Spleen (tissue), 13 donors: ENCODE results near the gene RERGL. TPM values are rescaled to one million over a fixed set of nuclear protein-coding genes. Genes with fewer than 3 reads are reported as not detected.

Experiments
- DNase-seq: peaks from one replicate; pipeline ENCODE4 v3.0.0-alpha.2; 2020
- H3K27ac ChIP-seq, 8 donors: fragments of 200-600 bp; sonication (generic) in 7 of 8; 1 replicate in 4 of 8; 2 replicates in 4 of 8; pipeline versions ENCODE4 v1.5.0 to v1.8.0; 2016 to 2021; ENCODE audit warnings: inconsistent platforms in 4 of 8, mild to moderate bottlenecking in 4 of 8, moderate library complexity in 1 of 8
- H3K27me3 ChIP-seq, 7 donors: fragments of 200-600 bp; sonication (generic) in 6 of 7; replicated peaks in 1 of 7; 1 replicate in 4 of 7; 2 replicates in 3 of 7; pipeline versions ENCODE4 v1.5.0 to v1.8.0; 2016 to 2021; ENCODE audit warnings: inconsistent platforms in 3 of 7, mild to moderate bottlenecking in 1 of 7
- H3K36me3 ChIP-seq, 6 donors: fragments of 200-600 bp; sonication (generic) in 5 of 6; 1 replicate in 4 of 6; 2 replicates in 2 of 6; pipeline versions ENCODE4 v1.5.0 to v1.8.0; 2016 to 2021; ENCODE audit warnings: inconsistent platforms in 2 of 6
- H3K4me1 ChIP-seq, 6 donors: fragments of 200-600 bp; sonication (generic) in 5 of 6; 1 replicate in 3 of 6; 2 replicates in 3 of 6; pipeline versions ENCODE4 v1.5.0 to v1.8.0; 2016 to 2021; ENCODE audit warnings: inconsistent platforms in 3 of 6
- H3K4me3 ChIP-seq, 8 donors: fragments of 200-600 bp; sonication (generic) in 7 of 8; 1 replicate in 4 of 8; 2 replicates in 4 of 8; pipeline versions ENCODE4 v1.5.0 to v1.8.0; 2016 to 2021; ENCODE audit warnings: inconsistent platforms in 4 of 8, mild to moderate bottlenecking in 4 of 8, moderate library complexity in 2 of 8
- H3K9me3 ChIP-seq, 8 donors: fragments of 200-600 bp; sonication (generic) in 7 of 8; 1 replicate in 4 of 8; 2 replicates in 4 of 8; pipeline versions ENCODE4 v1.5.0 to v1.8.0; 2016 to 2021; ENCODE audit warnings: inconsistent platforms in 4 of 8
- POLR2A ChIP-seq, 3 donors: fragments of 450-650 bp; IDR thresholded peaks; one replicate each; pipeline ENCODE4 v1.5.1; 2017; ENCODE audit warnings: antibody characterized with exemption in 3 of 3, mild to moderate bottlenecking in 1 of 3
- POLR2AphosphoS5 ChIP-seq, 3 donors: sonication (generic); formaldehyde crosslinking; IDR thresholded peaks; one replicate each; pipeline ENCODE4 v1.5.1; 2017; ENCODE audit warnings: antibody characterized with exemption in 3 of 3
- WGBS, 5 donors: extraction: QIAGEN DNeasy Blood & Tissue Kit in 3 of 5; methylation state at CpG; one replicate each; pipeline versions ENCODE4 v1.1.5 to v1.1.7; 2013 to 2018; 5-methylcytosine and 5-hydroxymethylcytosine counted together
- intact Hi-C: fragments of 100-400 bp; cut with DNase I; formaldehyde crosslinking; loops from one replicate; pipeline ENCODE4 v1.15.0; 2023; ENCODE audit warnings: low total_unique reads
- long read RNA-seq, 2 donors: transcript quantifications; one replicate each; lab custom pipeline, GENCODE V29; 2026
- polyA plus RNA-seq, 3 donors: library from polyadenylated mRNA; stranded (reverse); fragments of 200-250 nt; gene quantifications; one replicate each; pipeline ENCODE4 v1.2.1, GENCODE V29; 2013
- total RNA-seq, 7 donors: library from RNA; depleted of rRNA in 3 of 7; stranded (reverse); fragments of >200 nt in 3 of 7; fragmentation: NEBNext Ultra II Directional in 4 of 7; extraction: Animal tissue kit (Norgen Biotek cat#: 25700) in 4 of 7; gene quantifications; one replicate each; pipeline versions ENCODE4 v1.1.0 to v1.2.1, GENCODE V29; 2016 to 2021
- TF ChIP-seq, protein P1 (sequence below), 11 experiments: fragments of 200-600 bp in 7 of 11; fragments of 450-650 bp in 4 of 11; sonication (generic) in 4 of 11; IDR thresholded peaks in 8 of 11; conservative IDR thresholded peaks in 3 of 11; 1 replicate in 7 of 11; 2 replicates in 4 of 11; pipeline versions ENCODE4 v1.4.0 to v1.8.0; 2016 to 2021; ENCODE audit warnings: antibody characterized with exemption in 11 of 11, inconsistent platforms in 4 of 11, mild to moderate bottlenecking in 1 of 11
- donor health status: healthy with polysubstance abuse.
- donor health status: DM: no; HTN: no; CAD: no; lungs with moderate emphysema.
- donor health status: DM: no; HTN: no; CAD: no.
- donor health status: Bipolar disorder and iron deficiency.
- donor health status: healthy.
- donor health status: DM: no; HTN: no; CAD: no.
- donor health status: DM: yes; HTN: yes; CAD: no.

The RERGL gene
- total RNA-seq (1 to 10 TPM in 2 of 7 donors, under 1 TPM in 4, not detected in 1; 0.30 to 2.8 (median 0.74) TPM), polyA plus RNA-seq (1 to 10 TPM; 3.5 to 8.6 (median 5.0) TPM)
- long read RNA-seq, donor 1: 0 reads
- long read RNA-seq, donor 2: 0 reads

GRCh38 chr12:18090093-18090492 lies at the start of gene RERGL:
Gene RERGL, minus strand, starts transcription at chr12:18090193. Its CDS starts 53 bp downstream, at chr12:18090140.
- WGBS, 5 donors: 78 to 92% (median 90%) methylated on average over 1 of the region's 1 CpG
- TF ChIP-seq, protein P1, sequence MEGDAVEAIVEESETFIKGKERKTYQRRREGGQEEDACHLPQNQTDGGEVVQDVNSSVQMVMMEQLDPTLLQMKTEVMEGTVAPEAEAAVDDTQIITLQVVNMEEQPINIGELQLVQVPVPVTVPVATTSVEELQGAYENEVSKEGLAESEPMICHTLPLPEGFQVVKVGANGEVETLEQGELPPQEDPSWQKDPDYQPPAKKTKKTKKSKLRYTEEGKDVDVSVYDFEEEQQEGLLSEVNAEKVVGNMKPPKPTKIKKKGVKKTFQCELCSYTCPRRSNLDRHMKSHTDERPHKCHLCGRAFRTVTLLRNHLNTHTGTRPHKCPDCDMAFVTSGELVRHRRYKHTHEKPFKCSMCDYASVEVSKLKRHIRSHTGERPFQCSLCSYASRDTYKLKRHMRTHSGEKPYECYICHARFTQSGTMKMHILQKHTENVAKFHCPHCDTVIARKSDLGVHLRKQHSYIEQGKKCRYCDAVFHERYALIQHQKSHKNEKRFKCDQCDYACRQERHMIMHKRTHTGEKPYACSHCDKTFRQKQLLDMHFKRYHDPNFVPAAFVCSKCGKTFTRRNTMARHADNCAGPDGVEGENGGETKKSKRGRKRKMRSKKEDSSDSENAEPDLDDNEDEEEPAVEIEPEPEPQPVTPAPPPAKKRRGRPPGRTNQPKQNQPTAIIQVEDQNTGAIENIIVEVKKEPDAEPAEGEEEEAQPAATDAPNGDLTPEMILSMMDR (IDR thresholded peaks at IDR 0.05 in 8 of 11, conservative IDR thresholded peaks at IDR 0.05 in 3 of 11): no peak
- TF ChIP-seq POLR2AphosphoS5 (IDR thresholded peaks at IDR 0.05): no peak
- no peak for TF ChIP-seq POLR2A (IDR thresholded peaks at IDR 0.05)
- DNase-seq: no peak
- no peak within 1 kb of the TSS for H3K4me3 ChIP-seq
- H3K4me1 ChIP-seq: no peaks in the 10 kb centered on the region
- H3K36me3 ChIP-seq: no peaks in the 10 kb centered on the region
- no peak within 1 kb of the TSS for H3K27ac ChIP-seq
- no peaks in the 10 kb centered on the region for H3K9me3 ChIP-seq
- intact Hi-C loops: no loop called here
- no peaks in the 10 kb centered on the region for H3K27me3 ChIP-seq

- H3K27me3 ChIP-seq: no peaks in the 10 kb centered on the region
- H3K27ac ChIP-seq: no peak overlapping the region
- DNase-seq: no peak
- WGBS, 5 donors: 47 to 59% (median 53%) methylated on average over 4 of the region's 4 CpGs
- no peak overlapping the region for H3K4me3 ChIP-seq
- H3K36me3 ChIP-seq: no peaks in the 10 kb centered on the region
- no peaks in the 10 kb centered on the region for H3K9me3 ChIP-seq
- TF ChIP-seq, protein P1 (IDR thresholded peaks at IDR 0.05 in 8 of 11, conservative IDR thresholded peaks at IDR 0.05 in 3 of 11): no peak
- TF ChIP-seq POLR2A (IDR thresholded peaks at IDR 0.05) (no peak), POLR2AphosphoS5 (IDR thresholded peaks at IDR 0.05) (no peak)
- peaks cover 0 to 11% (median 0%) of the 10 kb centered on the region in 6 donors for H3K4me1 ChIP-seq
- intact Hi-C loops: no loop called here
Observed at GRCh38 chr12:18139254-18139653, 49.3 kb upstream of the RERGL start.

DNA sequence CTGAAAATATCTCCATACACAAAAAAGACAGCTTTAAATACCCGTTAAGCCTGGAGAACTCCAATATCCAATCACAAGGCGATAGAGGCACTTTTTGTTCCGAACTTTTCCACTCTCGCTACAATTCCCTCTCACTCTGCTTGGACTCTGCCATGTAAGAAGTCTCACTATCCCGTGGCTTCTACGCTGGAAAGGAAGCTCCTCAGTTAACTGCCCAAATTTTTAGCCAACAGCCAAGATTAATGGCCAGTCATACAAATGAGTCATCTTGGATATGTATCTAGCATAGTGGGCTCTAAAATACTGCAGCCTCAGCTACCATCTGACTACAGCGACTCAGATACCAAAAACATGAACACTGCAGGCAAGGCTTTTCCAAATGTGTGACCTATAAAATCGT lies 45.5 kb upstream of the RERGL start:
- DNase-seq: no peak
- TF ChIP-seq, protein P1 (IDR thresholded peaks at IDR 0.05 in 8 of 11, conservative IDR thresholded peaks at IDR 0.05 in 3 of 11): no peak
- TF ChIP-seq POLR2A (IDR thresholded peaks at IDR 0.05) (no peak), POLR2AphosphoS5 (IDR thresholded peaks at IDR 0.05) (no peak)
- intact Hi-C loops: no loop called here
- no peaks in the 10 kb centered on the region for H3K9me3 ChIP-seq
- H3K4me1 ChIP-seq: peaks cover 0 to 11% (median 0%) of the 10 kb centered on the region in 6 donors
- WGBS, 5 donors: 75 to 93% (median 83%) methylated on average over 8 of the region's 8 CpGs
- H3K27ac ChIP-seq: no peak overlapping the region
- no peak overlapping the region for H3K4me3 ChIP-seq
- H3K27me3 ChIP-seq: no peaks in the 10 kb centered on the region
- no peaks in the 10 kb centered on the region for H3K36me3 ChIP-seq

- no peak overlapping the region for H3K4me3 ChIP-seq
- H3K4me1 ChIP-seq: peaks cover 0 to 11% (median 0%) of the 10 kb centered on the region in 6 donors
- no peaks in the 10 kb centered on the region for H3K36me3 ChIP-seq
- WGBS, 5 donors: 66 to 79% (median 70%) methylated on average over 3 of the region's 3 CpGs
- DNase-seq: no peak
- no peaks in the 10 kb centered on the region for H3K9me3 ChIP-seq
- no peaks in the 10 kb centered on the region for H3K27me3 ChIP-seq
- intact Hi-C loops: no loop called here
- TF ChIP-seq, protein P1 (IDR thresholded peaks at IDR 0.05 in 8 of 11, conservative IDR thresholded peaks at IDR 0.05 in 3 of 11): no peak
- TF ChIP-seq POLR2A (IDR thresholded peaks at IDR 0.05) (no peak), POLR2AphosphoS5 (IDR thresholded peaks at IDR 0.05) (no peak)
- no peak overlapping the region for H3K27ac ChIP-seq
Observed at GRCh38 chr12:18135086-18135485, 45.1 kb upstream of the RERGL start.
